NCI-H1092 (cell line): ENCODE measurements around the gene SLF1.
"Not testable (repeated sequence)": the region's sequence is repeated elsewhere in the genome, so short reads cannot be mapped to it uniquely, and the experiment has no call there.

ENCODE experiments used
- DNase-seq: peaks from one replicate; lab custom pipeline; 2025; lab: John Stamatoyannopoulos, UW

Gene SLF1

GRCh38 chr5:94618493-94619328 is at the start of gene SLF1, which contains the start of gene KIAA0825:
Gene SLF1 (plus strand): TSS chr5:94618669. CDS start chr5:94628811, 10,142 bp downstream.
Gene KIAA0825 (minus strand): TSS chr5:94618604. CDS start chr5:94537126, 81,478 bp downstream.
- DNase-seq, result peak; percentile 75

- no peak for DNase-seq
Observed at GRCh38 chr5:94571415-94571814, 47.1 kb upstream of the SLF1 start.

GRCh38 chr5:94573349-94573748 is 45.1 kb upstream of the SLF1 start:
- DNase-seq, result not testable (repeated sequence)

- no peak for DNase-seq
Observed at GRCh38 chr5:94575196-94575595, 43.3 kb upstream of the SLF1 start.

GRCh38 chr5:94577466-94578245 is 40.8 kb upstream of the SLF1 start:
- DNase-seq, result no peak

GRCh38 chr5:94595281-94595840 is 23.1 kb upstream of the SLF1 start:
- no peak for DNase-seq

- DNase-seq, result no peak
Observed at GRCh38 chr5:94613583-94613982, 4.9 kb upstream of the SLF1 start.

GRCh38 chr5:94614156-94614805 is 4.2 kb upstream of the SLF1 start:
- DNase-seq, result no peak

- DNase-seq, result no peak
Observed at GRCh38 chr5:94615862-94616261, 2.6 kb upstream of the SLF1 start.

GRCh38 chr5:94618029-94618492 is 408 bp upstream of the SLF1 start:
- DNase-seq, result peak; percentile 0

GRCh38 chr5:94620256-94620655 is 1.8 kb downstream of the SLF1 start:
- no peak for DNase-seq

GRCh38 chr5:94621763-94622162 is 3.3 kb downstream of the SLF1 start:
- no peak for DNase-seq

- no peak for DNase-seq
Observed at GRCh38 chr5:94623011-94623410, 4.5 kb downstream of the SLF1 start.

- no peak for DNase-seq
Observed at GRCh38 chr5:94623877-94624276, 5.4 kb downstream of the SLF1 start.

- DNase-seq, result no peak
Observed at GRCh38 chr5:94627191-94627590, 8.7 kb downstream of the SLF1 start.

GRCh38 chr5:94632024-94632423 is 13.6 kb downstream of the SLF1 start:
- no peak for DNase-seq

- no peak for DNase-seq
Observed at GRCh38 chr5:94640176-94640575, 21.7 kb downstream of the SLF1 start.

GRCh38 chr5:94645053-94645452 is 26.6 kb downstream of the SLF1 start:
- DNase-seq, result no peak

GRCh38 chr5:94646758-94647157 is 28.3 kb downstream of the SLF1 start:
- no peak for DNase-seq

- DNase-seq, result no peak
Observed at GRCh38 chr5:94649874-94650273, 31.4 kb downstream of the SLF1 start.

GRCh38 chr5:94658272-94658671 is 39.8 kb downstream of the SLF1 start:
- DNase-seq, result no peak

GRCh38 chr5:94660506-94660905 is 42.0 kb downstream of the SLF1 start:
- DNase-seq, result no peak
